Left forelimb (tissue), 1 donor: ENCODE results near the gene PSAPL1.
A peak's percentile ranks its signal among the peaks of the same experiment; 100 is the strongest.

ENCODE experiments used
- DNase-seq: peaks from one replicate; pipeline ENCODE4 v3.0.0-alpha.2; 2018; ENCODE audit warnings: low spot score

PSAPL1 gene

GRCh38 chr4:7430965-7431695 lies 3.6 kb downstream of the PSAPL1 start:
- no peak for DNase-seq

- DNase-seq = no peak
These were observed 4.3 kb downstream of the PSAPL1 start for GRCh38 chr4:7430368-7430964.

- peak; percentile 51 for DNase-seq
These were observed 5.1 kb downstream of the PSAPL1 start for GRCh38 chr4:7429601-7430078.

- peak; percentile 22 for DNase-seq
These were observed 5.7 kb downstream of the PSAPL1 start for GRCh38 chr4:7429069-7429416.

- DNase-seq = peak; percentile 45
These were observed 6.3 kb downstream of the PSAPL1 start for GRCh38 chr4:7428261-7429068.

GRCh38 chr4:7427831-7428260 lies 6.9 kb downstream of the PSAPL1 start:
- DNase-seq = peak; percentile 58

GRCh38 chr4:7427361-7427760 lies 7.4 kb downstream of the PSAPL1 start:
- DNase-seq = no peak

- peak; percentile 57 for DNase-seq
These were observed 8.1 kb downstream of the PSAPL1 start for GRCh38 chr4:7426525-7427171.

GRCh38 chr4:7425591-7426468 lies 8.9 kb downstream of the PSAPL1 start:
- peak; percentile 54 for DNase-seq

GRCh38 chr4:7425124-7425523 lies 9.6 kb downstream of the PSAPL1 start:
- DNase-seq = peak; percentile 62

- no peak for DNase-seq
These were observed 10.1 kb downstream of the PSAPL1 start for GRCh38 chr4:7424553-7425111.

- peak; percentile 66 for DNase-seq
These were observed 10.8 kb downstream of the PSAPL1 start for GRCh38 chr4:7423801-7424552.

GRCh38 chr4:7423391-7423790 lies 11.3 kb downstream of the PSAPL1 start:
- no peak for DNase-seq

GRCh38 chr4:7422898-7423180 lies 11.9 kb downstream of the PSAPL1 start:
- no peak for DNase-seq

- DNase-seq = peak; percentile 52
These were observed 12.4 kb downstream of the PSAPL1 start for GRCh38 chr4:7422151-7422897.

- DNase-seq = peak; percentile 42
These were observed 13.2 kb downstream of the PSAPL1 start for GRCh38 chr4:7421356-7422150.

GRCh38 chr4:7420661-7421040 lies 14.1 kb downstream of the PSAPL1 start:
- DNase-seq = no peak

- peak; percentile 56 for DNase-seq
These were observed 14.6 kb downstream of the PSAPL1 start for GRCh38 chr4:7419961-7420660.
